Thyroid gland (tissue), 4 donors: ENCODE data around the gene NSMCE3.

Source experiments
- CTCF ChIP-seq, 6 experiments: fragments of 200-600 bp in 3 of 6; fragments of 450-650 bp in 3 of 6; sonication (generic) in 3 of 6; IDR thresholded peaks; one replicate each; pipeline ENCODE4 v1.5.1; 2016 to 2019; ENCODE audit warnings: antibody characterized with exemption in 6 of 6, mild to moderate bottlenecking in 2 of 6, inconsistent platforms in 1 of 6, moderate library complexity in 1 of 6
- POLR2A ChIP-seq, 2 donors: fragments of 450-650 bp; IDR thresholded peaks; one replicate each; pipeline ENCODE4 v1.6.1; 2017; ENCODE audit warnings: antibody characterized with exemption in 2 of 2, mild to moderate bottlenecking in 2 of 2, moderate library complexity in 1 of 2

- no peak for TF ChIP-seq CTCF (IDR thresholded peaks at IDR 0.05)
- no peak for TF ChIP-seq POLR2A (IDR thresholded peaks at IDR 0.05)
Observed at GRCh38 chr15:29266052-29266582, 3.5 kb downstream of the NSMCE3 start.
